ENCODE data around the gene ZBTB43.

GRCh38 chr9:126875756-126876510 is 71.1 kb downstream of the ZBTB43 start:
- no peak for TF ChIP-seq EZH2 (IDR thresholded peaks at IDR 0.05; ENCODE audit: low read depth, unreplicated experiment)
- TF ChIP-seq CREB1 (CRISPR knock-in tag; IDR thresholded peaks at IDR 0.05; ENCODE audit: low read depth) = no peak
- TF ChIP-seq CTCF (conservative IDR thresholded peaks at IDR 0.05; ENCODE audit: low read depth in 2 of 2) = no peak
- no peak for TF ChIP-seq POLR2AphosphoS5 (IDR thresholded peaks at IDR 0.05; ENCODE audit: low read depth)
- TF ChIP-seq, protein P1, sequence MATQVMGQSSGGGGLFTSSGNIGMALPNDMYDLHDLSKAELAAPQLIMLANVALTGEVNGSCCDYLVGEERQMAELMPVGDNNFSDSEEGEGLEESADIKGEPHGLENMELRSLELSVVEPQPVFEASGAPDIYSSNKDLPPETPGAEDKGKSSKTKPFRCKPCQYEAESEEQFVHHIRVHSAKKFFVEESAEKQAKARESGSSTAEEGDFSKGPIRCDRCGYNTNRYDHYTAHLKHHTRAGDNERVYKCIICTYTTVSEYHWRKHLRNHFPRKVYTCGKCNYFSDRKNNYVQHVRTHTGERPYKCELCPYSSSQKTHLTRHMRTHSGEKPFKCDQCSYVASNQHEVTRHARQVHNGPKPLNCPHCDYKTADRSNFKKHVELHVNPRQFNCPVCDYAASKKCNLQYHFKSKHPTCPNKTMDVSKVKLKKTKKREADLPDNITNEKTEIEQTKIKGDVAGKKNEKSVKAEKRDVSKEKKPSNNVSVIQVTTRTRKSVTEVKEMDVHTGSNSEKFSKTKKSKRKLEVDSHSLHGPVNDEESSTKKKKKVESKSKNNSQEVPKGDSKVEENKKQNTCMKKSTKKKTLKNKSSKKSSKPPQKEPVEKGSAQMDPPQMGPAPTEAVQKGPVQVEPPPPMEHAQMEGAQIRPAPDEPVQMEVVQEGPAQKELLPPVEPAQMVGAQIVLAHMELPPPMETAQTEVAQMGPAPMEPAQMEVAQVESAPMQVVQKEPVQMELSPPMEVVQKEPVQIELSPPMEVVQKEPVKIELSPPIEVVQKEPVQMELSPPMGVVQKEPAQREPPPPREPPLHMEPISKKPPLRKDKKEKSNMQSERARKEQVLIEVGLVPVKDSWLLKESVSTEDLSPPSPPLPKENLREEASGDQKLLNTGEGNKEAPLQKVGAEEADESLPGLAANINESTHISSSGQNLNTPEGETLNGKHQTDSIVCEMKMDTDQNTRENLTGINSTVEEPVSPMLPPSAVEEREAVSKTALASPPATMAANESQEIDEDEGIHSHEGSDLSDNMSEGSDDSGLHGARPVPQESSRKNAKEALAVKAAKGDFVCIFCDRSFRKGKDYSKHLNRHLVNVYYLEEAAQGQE (IDR thresholded peaks at IDR 0.05; ENCODE audit: unreplicated experiment) = no peak
- no peak for TF ChIP-seq EZH2phosphoT487 (IDR thresholded peaks at IDR 0.05; ENCODE audit: unreplicated experiment)

Data from GM23338 (cell line).